K562 treated with DMSO at 1 percent for 24 hours (cell line): ENCODE data around the gene LHB. TPM values are rescaled to one million over a fixed set of nuclear protein-coding genes. Genes with fewer than 3 reads are reported as not detected.

Experiments
- total RNA-seq: library from RNA; unstranded; fragments of 300-600 nt; gene quantifications from 2 replicates; pipeline ENCODE4 v1.2.3, GENCODE V29; 2022; ENCODE audit warnings: low read depth; ENCODE audit not compliant: insufficient read depth

The LHB gene
- not detected in 2 replicates for total RNA-seq

GRCh38 chr19:49017041-49017665 is at the start of gene LHB:
LHB (minus strand) TSS chr19:49017091; CDS start chr19:49017081, 10 bp downstream.

GRCh38 chr19:49064768-49065611 is 48.1 kb upstream of the LHB start, which contains the start of gene NTF4:
NTF4 (minus strand) TSS chr19:49064818; CDS start chr19:49061997, 2,821 bp downstream.

GRCh38 chr19:49057636-49058234 is 40.8 kb upstream of the LHB start, which contains the start of gene CGB7:
CGB7 (minus strand) TSS chr19:49057749; CDS start chr19:49055375, 2,374 bp downstream.

GRCh38 chr19:49049011-49049410 is 32.1 kb upstream of the LHB start, which contains the start of gene CGB8:
CGB8 (minus strand) TSS chr19:49049111; CDS start chr19:49048739, 372 bp downstream.

GRCh38 chr19:49043548-49043947 is 26.7 kb upstream of the LHB start, which contains the start of gene CGB5:
CGB5 (plus strand) TSS chr19:49043848; CDS start chr19:49044210, 362 bp downstream.

GRCh38 chr19:49036815-49037214 is 19.9 kb upstream of the LHB start, which contains the start of gene CGB1:
CGB1 (minus strand) TSS chr19:49036895; CDS start chr19:49036711, 184 bp downstream.

GRCh38 chr19:49031642-49032301 is 14.9 kb upstream of the LHB start, which contains the start of gene CGB2:
CGB2 (plus strand) TSS chr19:49031890; CDS start chr19:49032096, 206 bp downstream.

GRCh38 chr19:49024233-49024632 is 7.3 kb upstream of the LHB start, which contains the start of gene CGB3:
CGB3 (minus strand) TSS chr19:49024333; CDS start chr19:49023971, 362 bp downstream.

GRCh38 chr19:48993175-48994034 is 23.5 kb downstream of the LHB start, which contains the start of the genes GYS1 and RUVBL2:
GYS1 (minus strand) TSS chr19:48993309; CDS start chr19:48993112, 197 bp downstream.
RUVBL2 (plus strand) TSS chr19:48993887; CDS start chr19:48993912, 25 bp downstream.

Other genes with a start within 250 kb of the LHB start
- 77.3 and 83.0 TPM in 2 replicates for gene BCAT2, start 206.1 kb downstream of the LHB start, total RNA-seq
- 1.1 TPM in 1 of 2 replicates, not detected in the other for gene HSD17B14, start 180.6 kb downstream of the LHB start, total RNA-seq
- 49.1 and 54.5 TPM in 2 replicates for gene PLEKHA4, start 148.5 kb downstream of the LHB start, total RNA-seq
- 88.6 and 88.9 TPM in 2 replicates for gene PPP1R15A, start 144.7 kb downstream of the LHB start, total RNA-seq
- 0.88 and 3.5 TPM in 2 replicates for gene TULP2, start 118.3 kb downstream of the LHB start, total RNA-seq
- 445 and 480 TPM in 2 replicates for gene NUCB1, start 116.8 kb downstream of the LHB start, total RNA-seq
- 4.8 and 5.0 TPM in 2 replicates for gene DHDH, start 83.4 kb downstream of the LHB start, total RNA-seq
- 136 and 153 TPM in 2 replicates for gene BAX, start 62.2 kb downstream of the LHB start, total RNA-seq
- 7,562 and 7,983 TPM in 2 replicates for gene FTL, start 51.8 kb downstream of the LHB start, total RNA-seq
- 26.8 and 34.3 TPM in 2 replicates for gene GYS1, start 23.8 kb downstream of the LHB start, total RNA-seq
- 295 and 316 TPM in 2 replicates for gene RUVBL2, start 23.2 kb downstream of the LHB start, total RNA-seq
- not detected in 2 replicates for gene CGB3, start 7.2 kb upstream of the LHB start, total RNA-seq
- 4.8 and 8.7 TPM in 2 replicates for gene CGB2, start 14.8 kb upstream of the LHB start, total RNA-seq
- not detected in 2 replicates for gene CGB1, start 19.8 kb upstream of the LHB start, total RNA-seq
- not detected in 2 replicates for gene CGB5, start 26.8 kb upstream of the LHB start, total RNA-seq
- not detected in 2 replicates for gene CGB8, start 32.0 kb upstream of the LHB start, total RNA-seq
- not detected in 2 replicates for gene CGB7, start 40.7 kb upstream of the LHB start, total RNA-seq
- gene NTF4, start 47.7 kb upstream of the LHB start, total RNA-seq, result not detected in 2 replicates
- gene KCNA7, start 55.6 kb upstream of the LHB start, total RNA-seq, result not detected in 2 replicates
- gene SNRNP70, start 68.4 kb upstream of the LHB start, total RNA-seq, result 219 and 229 TPM in 2 replicates
- 16.2 and 19.1 TPM in 2 replicates for gene LIN7B, start 97.3 kb upstream of the LHB start, total RNA-seq
- gene C19orf73, start 102.1 kb upstream of the LHB start, total RNA-seq, result 1.3 and 2.4 TPM in 2 replicates
- 14.2 and 15.9 TPM in 2 replicates for gene PPFIA3, start 102.5 kb upstream of the LHB start, total RNA-seq
- 9.9 and 12.2 TPM in 2 replicates for gene HRC, start 138.3 kb upstream of the LHB start, total RNA-seq
- 20.5 and 23.4 TPM in 2 replicates for gene TRPM4, start 140.7 kb upstream of the LHB start, total RNA-seq